ENCODE data around the gene A3GALT2.
A peak's percentile ranks its signal among the peaks of the same experiment; 100 is the strongest.

A3GALT2 gene

GRCh38 chr1:33320619-33321165 lies at the start of gene A3GALT2:
Gene A3GALT2, minus strand, starts transcription at chr1:33321098. Its CDS starts 0 bp downstream, at chr1:33321098.
- H3K9ac ChIP-seq (ENCODE audit: low read length), result no peak within 1 kb of the TSS
- no peaks in the 10 kb centered on the region for H3K4me1 ChIP-seq (ENCODE audit: insufficient read depth, low read length)
- H3K36me3 ChIP-seq (ENCODE audit: insufficient read depth, low read length), result peaks cover 33% of the 10 kb centered on the region
- H3K9me3 ChIP-seq (ENCODE audit: low read length), result no peaks in the 10 kb centered on the region
- no peak within 1 kb of the TSS for H3K4me3 ChIP-seq (ENCODE audit: low read depth in 1 of 2, low read length in 2 of 2)
- H3K27me3 ChIP-seq (ENCODE audit: control insufficient read depth in 1 of 2, insufficient read depth in 2 of 2, low read length in 2 of 2), result no peaks in the 10 kb centered on the region
- H3K27ac ChIP-seq (ENCODE audit: low read depth, low read length), result no peak within 1 kb of the TSS

- Histone ChIP-seq H3K36me3 (ENCODE audit: insufficient read depth, low read length) (peaks cover 4% of the 10 kb centered on the region), H3K27me3 (ENCODE audit: control insufficient read depth in 1 of 2, insufficient read depth in 2 of 2, low read length in 2 of 2) (no peaks in the 10 kb centered on the region), H3K27ac (ENCODE audit: low read depth, low read length) (no peak overlapping the region), H3K4me1 (ENCODE audit: insufficient read depth, low read length) (peaks cover 33% of the 10 kb centered on the region), H3K9me3 (ENCODE audit: low read length) (no peaks in the 10 kb centered on the region), H3K4me3 (ENCODE audit: low read depth in 1 of 2, low read length in 2 of 2) (no peak overlapping the region), H3K9ac (ENCODE audit: low read length) (no peak overlapping the region)
Measured at GRCh38 chr1:33370301-33370700, 49.4 kb upstream of the A3GALT2 start.

DNA sequence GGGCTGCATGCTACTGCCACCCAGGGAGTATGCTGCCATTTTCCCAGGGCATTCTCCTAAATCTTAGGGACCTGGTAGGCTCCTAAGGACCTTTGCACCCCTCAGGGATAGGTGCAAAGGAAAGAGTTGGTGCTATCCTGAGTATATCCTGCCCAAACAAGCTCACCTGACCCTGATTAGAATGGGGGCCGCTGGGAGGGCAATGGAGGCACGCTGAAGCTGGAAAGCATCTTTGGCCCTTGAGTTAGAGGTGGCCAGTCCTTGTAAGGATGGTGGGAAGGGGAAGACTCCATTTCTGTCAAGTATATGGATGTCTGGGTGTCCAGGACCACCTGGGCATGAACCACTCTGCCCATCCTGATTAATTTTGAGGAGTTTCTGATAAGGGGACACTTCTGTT lies 48.9 kb upstream of the A3GALT2 start:
- no peaks in the 10 kb centered on the region for H3K9me3 ChIP-seq (ENCODE audit: low read length)
- H3K4me3 ChIP-seq (ENCODE audit: low read depth in 1 of 2, low read length in 2 of 2), result no peak overlapping the region
- H3K27ac ChIP-seq (ENCODE audit: low read depth, low read length), result no peak overlapping the region
- H3K27me3 ChIP-seq (ENCODE audit: control insufficient read depth in 1 of 2, insufficient read depth in 2 of 2, low read length in 2 of 2), result no peaks in the 10 kb centered on the region
- no peak overlapping the region for H3K9ac ChIP-seq (ENCODE audit: low read length)
- peaks cover 33% of the 10 kb centered on the region for H3K4me1 ChIP-seq (ENCODE audit: insufficient read depth, low read length)
- H3K36me3 ChIP-seq (ENCODE audit: insufficient read depth, low read length), result peaks cover 4% of the 10 kb centered on the region

DNA sequence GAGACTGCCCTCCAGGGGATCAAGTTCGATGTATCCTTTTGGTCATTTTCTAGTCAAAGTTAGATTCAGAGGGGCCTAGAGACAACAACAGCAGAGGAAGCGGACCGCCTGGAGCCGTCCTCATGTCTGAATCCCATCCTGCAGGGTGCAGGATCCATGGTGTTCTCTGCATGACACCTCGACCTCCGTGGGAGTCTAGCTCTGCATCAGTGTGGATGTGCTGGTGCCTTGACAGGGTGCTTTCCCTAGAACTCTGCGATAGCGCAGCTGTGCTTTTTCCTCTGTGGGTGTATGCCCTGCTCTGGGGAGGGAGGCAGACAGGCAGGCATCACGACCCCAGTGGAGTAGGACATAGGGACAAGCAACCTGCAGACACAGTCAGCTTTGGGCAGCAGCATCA lies 48.2 kb upstream of the A3GALT2 start:
- Histone ChIP-seq H3K4me3 (ENCODE audit: low read depth in 1 of 2, low read length in 2 of 2) (no peak overlapping the region), H3K36me3 (ENCODE audit: insufficient read depth, low read length) (peaks cover 4% of the 10 kb centered on the region)

DNA sequence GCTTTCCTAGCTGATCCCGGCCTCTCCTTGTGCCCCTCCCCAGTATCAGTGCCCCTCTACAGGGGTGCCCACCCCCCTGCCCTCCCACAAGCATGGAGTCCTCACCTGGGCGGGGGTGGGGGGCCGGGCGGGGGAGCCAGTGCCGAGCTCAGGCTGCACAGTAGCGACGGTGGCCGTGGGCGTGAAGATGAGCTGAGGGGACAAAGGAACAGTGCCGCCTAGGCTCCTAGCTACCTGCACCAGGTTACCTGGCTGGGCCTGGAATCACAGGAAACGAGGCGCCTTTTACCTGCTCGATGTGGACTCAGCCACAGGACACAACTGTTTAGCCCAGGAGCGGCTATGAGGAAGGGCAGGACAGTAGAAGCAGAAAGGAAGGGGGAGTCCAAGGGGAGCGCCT lies 47.5 kb upstream of the A3GALT2 start:
- Histone ChIP-seq H3K27ac (ENCODE audit: low read depth, low read length) (no peak overlapping the region), H3K9me3 (ENCODE audit: low read length) (no peaks in the 10 kb centered on the region), H3K36me3 (ENCODE audit: insufficient read depth, low read length) (peaks cover 4% of the 10 kb centered on the region), H3K9ac (ENCODE audit: low read length) (no peak overlapping the region), H3K4me1 (ENCODE audit: insufficient read depth, low read length) (peaks cover 38% of the 10 kb centered on the region), H3K27me3 (ENCODE audit: control insufficient read depth in 1 of 2, insufficient read depth in 2 of 2, low read length in 2 of 2) (no peaks in the 10 kb centered on the region), H3K4me3 (ENCODE audit: low read depth in 1 of 2, low read length in 2 of 2) (no peak overlapping the region)

More for the DNA sequence above, 48.2 kb upstream of the A3GALT2 start:
- no peak overlapping the region for H3K9ac ChIP-seq (ENCODE audit: low read length)
- H3K27me3 ChIP-seq (ENCODE audit: control insufficient read depth in 1 of 2, insufficient read depth in 2 of 2, low read length in 2 of 2), result no peaks in the 10 kb centered on the region
- H3K4me1 ChIP-seq (ENCODE audit: insufficient read depth, low read length), result peaks cover 33% of the 10 kb centered on the region
- H3K27ac ChIP-seq (ENCODE audit: low read depth, low read length), result no peak overlapping the region
- no peaks in the 10 kb centered on the region for H3K9me3 ChIP-seq (ENCODE audit: low read length)

GRCh38 chr1:33367485-33368405 lies 46.8 kb upstream of the A3GALT2 start:
- no peak overlapping the region for H3K9ac ChIP-seq (ENCODE audit: low read length)
- no peaks in the 10 kb centered on the region for H3K9me3 ChIP-seq (ENCODE audit: low read length)
- no peaks in the 10 kb centered on the region for H3K27me3 ChIP-seq (ENCODE audit: control insufficient read depth in 1 of 2, insufficient read depth in 2 of 2, low read length in 2 of 2)
- H3K4me3 ChIP-seq (ENCODE audit: low read depth in 1 of 2, low read length in 2 of 2), result no peak overlapping the region
- peak overlapping the region; percentile 41 for H3K27ac ChIP-seq (ENCODE audit: low read depth, low read length)
- H3K4me1 ChIP-seq (ENCODE audit: insufficient read depth, low read length), result peaks cover 41% of the 10 kb centered on the region
- peaks cover 4% of the 10 kb centered on the region for H3K36me3 ChIP-seq (ENCODE audit: insufficient read depth, low read length)

- no peaks in the 10 kb centered on the region for H3K27me3 ChIP-seq (ENCODE audit: control insufficient read depth in 1 of 2, insufficient read depth in 2 of 2, low read length in 2 of 2)
- peak overlapping the region; percentile 41 for H3K27ac ChIP-seq (ENCODE audit: low read depth, low read length)
- no peak overlapping the region for H3K4me3 ChIP-seq (ENCODE audit: low read depth in 1 of 2, low read length in 2 of 2)
- no peak overlapping the region for H3K9ac ChIP-seq (ENCODE audit: low read length)
- peaks cover 4% of the 10 kb centered on the region for H3K36me3 ChIP-seq (ENCODE audit: insufficient read depth, low read length)
- peaks cover 41% of the 10 kb centered on the region for H3K4me1 ChIP-seq (ENCODE audit: insufficient read depth, low read length)
- no peaks in the 10 kb centered on the region for H3K9me3 ChIP-seq (ENCODE audit: low read length)
Measured at GRCh38 chr1:33366762-33367484, 46.0 kb upstream of the A3GALT2 start.

DNA sequence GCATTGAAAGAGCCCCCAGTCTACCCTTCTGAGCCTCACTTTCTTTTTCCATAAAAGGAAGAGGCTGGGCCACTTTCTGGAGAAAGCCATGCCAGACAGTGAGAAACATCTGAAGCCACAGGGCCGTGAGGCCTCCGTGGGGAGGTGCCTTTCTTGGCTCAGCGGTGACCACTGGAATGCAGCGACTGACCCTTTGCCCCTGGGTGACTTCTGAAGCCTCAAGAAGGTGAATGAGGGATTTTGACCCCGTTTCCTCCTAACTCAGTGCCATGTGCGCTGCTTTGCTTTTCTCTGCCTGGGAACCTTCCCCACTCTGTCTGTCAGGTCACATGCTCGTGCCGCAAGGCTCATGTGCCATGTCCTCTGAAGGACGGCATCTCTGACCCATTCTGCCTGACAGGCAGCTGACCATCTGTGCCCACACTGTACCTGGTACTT lies 44.7 kb upstream of the A3GALT2 start:
- Histone ChIP-seq H3K4me3 (ENCODE audit: low read depth in 1 of 2, low read length in 2 of 2) (no peak overlapping the region), H3K27ac (ENCODE audit: low read depth, low read length) (no peak overlapping the region), H3K9ac (ENCODE audit: low read length) (no peak overlapping the region), H3K9me3 (ENCODE audit: low read length) (no peaks in the 10 kb centered on the region), H3K27me3 (ENCODE audit: control insufficient read depth in 1 of 2, insufficient read depth in 2 of 2, low read length in 2 of 2) (no peaks in the 10 kb centered on the region), H3K4me1 (ENCODE audit: insufficient read depth, low read length) (peaks cover 41% of the 10 kb centered on the region), H3K36me3 (ENCODE audit: insufficient read depth, low read length) (peaks cover 4% of the 10 kb centered on the region)

- no peaks in the 10 kb centered on the region for H3K27me3 ChIP-seq (ENCODE audit: control insufficient read depth in 1 of 2, insufficient read depth in 2 of 2, low read length in 2 of 2)
- H3K9me3 ChIP-seq (ENCODE audit: low read length), result no peaks in the 10 kb centered on the region
- H3K27ac ChIP-seq (ENCODE audit: low read depth, low read length), result peak overlapping the region; percentile 38
- H3K4me1 ChIP-seq (ENCODE audit: insufficient read depth, low read length), result peaks cover 41% of the 10 kb centered on the region
- H3K4me3 ChIP-seq (ENCODE audit: low read depth in 1 of 2, low read length in 2 of 2), result no peak overlapping the region
- H3K36me3 ChIP-seq (ENCODE audit: insufficient read depth, low read length), result peaks cover 4% of the 10 kb centered on the region
- H3K9ac ChIP-seq (ENCODE audit: low read length), result no peak overlapping the region
Measured at GRCh38 chr1:33364565-33364918, 43.6 kb upstream of the A3GALT2 start.

GRCh38 chr1:33363470-33363861 lies 42.6 kb upstream of the A3GALT2 start:
- Histone ChIP-seq H3K27ac (ENCODE audit: low read depth, low read length) (peak overlapping the region; percentile 70), H3K9me3 (ENCODE audit: low read length) (no peaks in the 10 kb centered on the region), H3K4me3 (ENCODE audit: low read depth in 1 of 2, low read length in 2 of 2) (no peak overlapping the region), H3K36me3 (ENCODE audit: insufficient read depth, low read length) (peaks cover 4% of the 10 kb centered on the region), H3K9ac (ENCODE audit: low read length) (no peak overlapping the region), H3K27me3 (ENCODE audit: control insufficient read depth in 1 of 2, insufficient read depth in 2 of 2, low read length in 2 of 2) (no peaks in the 10 kb centered on the region), H3K4me1 (ENCODE audit: insufficient read depth, low read length) (peaks cover 41% of the 10 kb centered on the region)

GRCh38 chr1:33363021-33363420 lies 42.1 kb upstream of the A3GALT2 start:
- H3K4me1 ChIP-seq (ENCODE audit: insufficient read depth, low read length), result peaks cover 41% of the 10 kb centered on the region
- peak overlapping the region; percentile 70 for H3K27ac ChIP-seq (ENCODE audit: low read depth, low read length)
- no peaks in the 10 kb centered on the region for H3K27me3 ChIP-seq (ENCODE audit: control insufficient read depth in 1 of 2, insufficient read depth in 2 of 2, low read length in 2 of 2)
- H3K9ac ChIP-seq (ENCODE audit: low read length), result no peak overlapping the region
- peaks cover 4% of the 10 kb centered on the region for H3K36me3 ChIP-seq (ENCODE audit: insufficient read depth, low read length)
- no peaks in the 10 kb centered on the region for H3K9me3 ChIP-seq (ENCODE audit: low read length)
- H3K4me3 ChIP-seq (ENCODE audit: low read depth in 1 of 2, low read length in 2 of 2), result no peak overlapping the region

All from muscle layer of colon (tissue), 2 donors.